Frontal cortex (tissue), 4 donors: ENCODE results near the gene KLC4. TPM values are rescaled to one million over a fixed set of nuclear protein-coding genes. Genes with fewer than 3 reads are reported as not detected.
"Not testable (repeated sequence)": the region's sequence is repeated elsewhere in the genome, so short reads cannot be mapped to it uniquely, and the experiment has no call there.

Source experiments
- DNase-seq, 2 donors: peaks; one replicate each; pipeline ENCODE4 v3.0.0; 2012; ENCODE audit warnings: low spot score in 2 of 2
- FAIRE-seq: peaks from 2 replicates; lab custom pipeline; 2012; peaks lifted over from hg19 to GRCh38; lab: Jason Lieb, UNC
- total RNA-seq: library from RNA; depleted of rRNA; stranded (reverse); fragments of >200 nt; gene quantifications from one replicate; pipeline ENCODE4 v1.2.3, GENCODE V29; 2014
- donor health status: control.
- donor health status: control.
- donor health status: control.

KLC4 gene
- total RNA-seq, 1 donor from 2014 or later = 18.8 TPM

GRCh38 chr6:43089874-43090558, 30.6 kb downstream of the KLC4 start:
- FAIRE-seq (no peak), DNase-seq (no peak)

DNA sequence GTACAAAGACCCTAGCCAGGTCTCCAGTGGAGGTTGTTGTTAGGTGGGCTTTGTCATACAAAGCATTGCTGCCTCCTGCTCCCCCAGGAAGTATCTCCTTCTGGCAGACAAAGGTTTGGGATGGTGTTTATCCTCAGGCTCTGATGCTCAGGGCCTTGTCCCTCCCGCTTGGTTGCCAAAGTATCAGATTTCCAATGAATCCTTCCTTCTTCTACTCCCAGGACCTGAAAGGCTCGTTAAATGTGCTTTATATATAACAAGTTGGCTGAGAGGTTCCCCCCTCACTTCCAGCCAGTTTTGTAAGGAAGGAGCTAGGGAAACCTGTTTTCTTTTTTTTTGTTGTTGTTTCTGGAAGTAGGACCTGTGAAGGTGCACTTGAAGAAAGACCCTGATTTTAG, 31.1 kb downstream of the KLC4 start:
- FAIRE-seq (no peak), DNase-seq (no peak)

DNA sequence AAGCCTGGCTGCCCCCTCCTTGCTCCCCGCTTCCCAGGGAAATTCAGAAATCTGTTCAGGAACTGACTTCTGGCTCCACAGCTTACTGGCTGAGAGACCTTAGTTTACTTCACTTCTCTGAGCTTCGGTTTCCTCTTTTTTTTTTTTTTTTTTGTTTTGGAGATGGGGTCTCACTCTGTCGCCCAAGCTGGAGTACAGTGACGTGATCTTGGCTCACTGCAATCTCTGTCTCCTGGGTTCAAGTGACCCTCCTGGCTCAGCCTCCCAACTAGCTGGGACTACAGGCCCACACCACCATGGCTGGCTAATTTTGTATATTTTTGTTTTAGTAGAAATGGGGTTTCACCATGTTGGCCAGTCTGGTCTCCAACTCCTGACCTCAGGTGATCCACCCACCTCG, 31.6 kb downstream of the KLC4 start:
- FAIRE-seq (no peak), DNase-seq (no peak)

DNA sequence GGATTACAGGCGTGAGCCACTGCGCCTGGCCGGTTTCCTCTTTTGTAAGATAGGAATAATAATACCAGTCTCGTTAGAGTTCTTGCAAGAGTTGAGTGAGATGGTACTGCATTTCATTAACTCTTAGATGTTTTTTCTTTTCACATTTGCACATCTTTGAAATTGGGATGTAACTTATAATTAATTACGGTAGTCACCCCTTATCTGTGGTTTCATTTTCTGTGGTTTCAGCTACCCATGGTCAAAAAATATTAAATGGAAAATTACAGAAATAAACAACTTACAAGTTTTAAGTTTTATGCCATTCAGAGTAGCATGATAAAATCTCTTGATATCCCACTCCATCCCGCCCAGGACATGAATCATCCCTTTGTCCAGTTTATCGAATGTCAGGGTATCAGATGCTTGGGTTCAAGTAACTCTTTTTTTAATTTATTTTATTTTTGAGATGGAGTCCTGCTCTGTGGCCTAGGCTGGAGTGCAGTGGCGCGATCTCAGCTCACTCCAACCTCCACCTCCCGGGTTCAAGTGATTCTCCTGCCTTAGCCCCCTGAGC, 32.1 kb downstream of the KLC4 start:
- DNase-seq (no peak), FAIRE-seq (no peak)

DNA sequence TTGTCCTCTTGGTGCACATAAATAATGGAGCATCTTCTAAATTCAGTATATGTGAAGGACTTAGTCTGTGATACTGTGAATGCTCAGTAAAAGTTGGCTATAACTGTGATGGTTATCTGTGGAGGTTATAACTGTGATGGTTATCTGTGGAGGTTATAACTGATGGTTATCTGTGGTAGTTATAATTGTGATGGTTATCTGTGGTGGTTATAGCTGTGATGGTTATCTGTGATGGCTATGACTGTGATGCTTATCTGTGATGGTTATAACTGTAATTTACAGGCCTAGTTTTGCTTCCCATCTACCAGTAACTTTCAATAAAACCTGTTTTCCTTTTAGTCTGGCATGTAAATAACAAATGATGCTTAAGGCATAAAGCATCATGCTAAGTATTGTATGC, 33.2 kb downstream of the KLC4 start:
- no peak for FAIRE-seq
- DNase-seq = no peak

- no peak for DNase-seq
- FAIRE-seq = no peak
Measured at GRCh38 chr6:43093436-43094289, 34.2 kb downstream of the KLC4 start.

DNA sequence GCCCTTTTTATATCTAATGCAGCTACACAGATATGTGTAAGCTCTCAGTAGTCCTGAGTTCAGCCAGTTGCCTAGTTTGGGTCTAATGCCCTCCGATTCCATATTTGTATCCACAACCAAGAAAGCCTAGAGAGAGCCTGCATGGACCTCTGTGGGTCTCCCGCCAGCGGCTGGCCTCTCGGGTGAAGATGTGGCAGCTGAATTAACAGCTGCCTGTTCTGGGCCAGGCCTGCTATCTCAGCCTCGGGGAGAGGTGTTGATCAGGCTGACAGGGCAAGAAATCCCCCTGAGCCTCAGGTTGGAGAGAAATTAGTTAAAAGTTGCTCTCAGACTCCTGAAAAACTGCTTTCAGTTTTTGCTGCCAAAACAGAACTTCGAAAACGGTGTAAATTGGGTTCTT, 36.5 kb downstream of the KLC4 start:
- no peak for FAIRE-seq
- no peak for DNase-seq

- FAIRE-seq = no peak
- no peak for DNase-seq
Measured at GRCh38 chr6:43096451-43097097, 37.1 kb downstream of the KLC4 start.

- DNase-seq (no peak), FAIRE-seq (no peak)
Measured at GRCh38 chr6:43097098-43097489, 37.7 kb downstream of the KLC4 start.

- no peak for FAIRE-seq
Measured at GRCh38 chr6:43097502-43097901, 38.1 kb downstream of the KLC4 start.

DNA sequence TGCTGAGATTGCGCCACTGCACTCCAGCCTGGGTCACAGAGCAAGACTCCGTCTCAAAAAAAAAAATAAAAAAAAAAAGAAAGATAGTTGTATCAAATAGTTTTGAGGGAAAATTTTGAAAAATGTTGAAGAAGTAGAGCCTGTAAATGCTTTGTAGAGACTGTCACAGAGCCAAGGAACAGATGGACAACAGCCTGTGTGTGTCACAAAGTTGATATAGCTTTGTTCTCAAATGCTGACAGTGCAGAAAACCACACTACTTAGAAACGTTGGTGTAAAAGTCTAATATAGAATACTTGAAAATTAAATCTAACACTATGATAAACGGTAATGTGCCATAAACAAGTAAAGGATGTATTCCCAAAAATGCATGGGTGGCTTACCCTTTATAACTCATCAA, 42.1 kb downstream of the KLC4 start:
- FAIRE-seq (no peak), DNase-seq (no peak)

More at GRCh38 chr6:43097502-43097901, 38.1 kb downstream of the KLC4 start:
- no peak for DNase-seq

GRCh38 chr6:43103253-43103876, 43.9 kb downstream of the KLC4 start:
- FAIRE-seq = no peak

GRCh38 chr6:43105538-43106222, 46.2 kb downstream of the KLC4 start:
- DNase-seq = no peak
- no peak for FAIRE-seq

More at GRCh38 chr6:43103253-43103876, 43.9 kb downstream of the KLC4 start:
- DNase-seq = no peak

DNA sequence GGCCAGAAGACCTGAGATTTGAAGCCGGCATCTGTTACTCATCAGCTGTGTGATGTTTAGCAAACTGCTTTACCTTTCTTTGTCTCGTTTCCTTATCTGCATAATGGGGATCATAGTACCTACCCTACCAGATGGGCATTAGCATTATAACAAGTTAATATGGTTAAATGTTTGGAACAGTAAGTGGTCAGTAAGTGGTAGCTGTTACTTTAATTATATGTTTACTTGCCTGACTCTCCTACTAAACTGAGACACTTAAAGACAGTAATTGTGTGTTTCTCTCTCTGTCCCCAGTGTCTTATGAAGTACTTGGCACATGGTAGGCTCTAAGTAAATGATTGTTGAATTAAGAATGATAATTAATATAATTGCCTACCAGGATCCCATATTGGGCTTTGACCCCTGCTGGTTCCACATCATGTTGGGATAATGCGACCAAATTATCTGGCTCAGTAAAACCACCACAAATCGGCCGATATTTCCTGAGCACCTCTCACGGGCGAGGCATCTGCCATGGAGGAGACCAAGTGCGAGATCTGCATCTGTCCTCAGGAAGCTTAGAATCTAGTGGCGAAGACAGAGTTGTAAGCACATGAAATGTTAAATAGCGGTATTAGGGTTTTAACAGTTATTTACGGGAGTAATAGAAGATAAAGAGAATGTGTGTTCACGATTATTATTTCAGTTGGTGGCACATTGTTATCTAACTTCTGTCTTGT, 48.1 kb downstream of the KLC4 start:
- no peak for FAIRE-seq
- DNase-seq = no peak

DNA sequence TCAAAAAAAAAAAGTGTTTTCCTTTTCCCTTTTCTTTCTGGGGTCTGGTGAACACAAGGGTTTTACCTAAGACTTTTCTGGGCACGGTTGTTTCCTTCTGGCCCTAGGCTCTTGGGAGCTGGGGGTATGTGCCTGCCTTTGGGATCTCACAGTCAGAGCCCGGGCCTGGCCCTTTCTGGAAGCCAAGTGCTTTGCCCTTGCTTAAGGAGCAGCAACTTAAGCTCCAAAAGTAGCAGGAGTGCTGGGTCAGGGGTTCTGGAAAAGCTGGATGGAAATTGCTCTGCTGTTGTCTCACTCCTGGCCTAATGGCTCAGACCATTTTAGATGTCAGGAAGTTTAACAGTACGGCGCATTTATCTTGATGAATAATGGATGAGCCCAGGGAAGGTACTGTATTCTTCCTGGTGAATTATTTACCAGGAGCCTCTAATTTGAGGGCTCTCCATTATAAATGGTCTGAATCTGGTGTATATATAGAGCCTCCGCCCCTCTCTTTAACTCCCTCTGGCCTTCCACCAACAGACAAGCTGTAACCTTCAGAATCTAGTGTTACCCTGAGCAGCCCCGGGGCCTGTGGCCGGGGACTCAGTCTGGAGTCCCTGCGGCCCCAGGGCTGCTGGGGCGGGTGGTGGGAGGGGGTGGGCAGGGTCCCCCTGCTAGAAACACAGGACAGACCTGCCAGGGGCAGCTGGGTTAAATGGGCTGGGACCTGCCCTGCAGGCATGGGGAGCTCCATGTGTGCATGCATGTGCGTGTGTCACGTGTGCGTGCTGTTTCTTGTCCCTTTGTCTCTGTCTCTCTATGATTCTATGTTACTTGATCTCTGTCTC, 54.2 kb downstream of the KLC4 start:
- DNase-seq (no peak), FAIRE-seq (no peak)

DNA sequence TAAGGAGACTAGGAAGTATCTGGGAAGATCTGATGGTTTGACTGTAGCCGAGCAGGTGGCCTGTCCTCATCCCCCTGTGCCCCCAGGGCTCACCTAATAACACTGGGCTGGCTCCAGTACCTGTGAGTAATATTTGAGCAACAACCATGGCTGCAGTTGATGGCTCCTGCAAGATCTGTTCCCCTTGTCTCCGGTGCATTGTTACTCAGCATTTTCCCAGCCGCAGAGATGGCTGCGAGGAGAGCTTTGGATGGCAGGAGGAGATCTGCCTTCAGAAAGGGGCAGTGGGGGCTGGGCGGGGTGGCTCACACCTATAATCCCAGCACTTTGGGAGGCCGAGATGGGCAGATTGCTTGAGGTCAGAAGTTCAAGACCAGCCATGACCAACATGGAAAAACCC, 55.9 kb downstream of the KLC4 start:
- FAIRE-seq (no peak), DNase-seq (no peak)

- not testable (repeated sequence) for DNase-seq, FAIRE-seq
Measured at GRCh38 chr6:43117466-43117865, 58.0 kb downstream of the KLC4 start.

- DNase-seq = no peak
Measured at GRCh38 chr6:43119482-43119881, 60.1 kb downstream of the KLC4 start.

More at GRCh38 chr6:43119482-43119881, 60.1 kb downstream of the KLC4 start:
- FAIRE-seq = no peak
